Fibroblast of lung (primary cell): ENCODE measurements around the gene YWHAQ.

Source experiments
- EZH2 ChIP-seq: IDR thresholded peaks from 2 replicates; pipeline ENCODE4 v1.5.1; 2012; ENCODE audit warnings: low read length, control low read depth, mild to moderate bottlenecking; ENCODE audit errors: missing control alignments
- TF ChIP-seq, protein P1 (sequence below), 2 donors: IDR thresholded peaks in 1 of 2; conservative IDR thresholded peaks in 1 of 2; 1 replicate in 1 of 2; 2 replicates in 1 of 2; pipeline ENCODE4 v1.5.1; 2011 to 2012; ENCODE audit warnings: low read length in 2 of 2, control low read depth in 1 of 2, inconsistent platforms in 1 of 2, low read depth in 1 of 2, mild to moderate bottlenecking in 1 of 2

DNA sequence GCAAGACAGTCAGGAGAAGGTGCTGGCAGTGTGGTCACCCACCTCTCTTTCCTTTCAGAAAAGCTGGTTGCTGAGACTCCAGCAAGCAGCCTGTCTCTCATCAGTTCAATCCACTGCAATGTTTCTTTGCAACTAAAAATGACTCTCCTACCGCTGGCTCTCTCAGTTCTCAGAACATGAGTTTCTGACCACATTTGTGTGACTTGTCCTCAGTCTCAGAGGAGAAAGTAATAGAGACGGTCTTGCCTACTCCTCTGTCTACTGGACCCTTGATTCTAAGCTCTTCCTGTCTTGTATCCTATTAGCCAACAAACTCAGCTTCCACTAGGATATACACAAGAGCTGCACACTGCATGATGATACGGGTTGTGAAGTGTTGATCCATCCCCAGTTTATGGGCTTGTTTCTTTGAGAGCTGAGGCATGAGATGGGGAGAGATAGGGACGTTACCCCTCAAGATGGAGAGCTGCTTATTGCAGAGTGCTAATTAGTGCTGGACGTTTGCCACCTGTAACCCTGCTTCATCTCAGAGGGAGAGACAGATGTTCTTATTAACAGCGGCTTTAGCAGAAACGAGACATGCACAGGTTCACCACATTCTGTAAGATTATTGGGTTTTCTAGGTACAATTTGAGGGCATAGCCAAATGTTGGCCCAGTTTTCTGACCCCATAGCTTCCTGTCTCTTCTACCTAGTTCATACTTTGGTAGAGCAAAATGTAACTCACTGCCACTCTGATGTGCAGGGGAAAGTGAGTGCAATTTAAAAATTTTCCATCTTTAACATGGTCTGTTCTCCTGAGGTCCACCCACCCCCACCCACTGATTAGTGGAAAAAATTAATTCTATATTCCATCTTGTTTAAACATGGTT lies 32.4 kb upstream of the YWHAQ start:
- TF ChIP-seq, protein P1, sequence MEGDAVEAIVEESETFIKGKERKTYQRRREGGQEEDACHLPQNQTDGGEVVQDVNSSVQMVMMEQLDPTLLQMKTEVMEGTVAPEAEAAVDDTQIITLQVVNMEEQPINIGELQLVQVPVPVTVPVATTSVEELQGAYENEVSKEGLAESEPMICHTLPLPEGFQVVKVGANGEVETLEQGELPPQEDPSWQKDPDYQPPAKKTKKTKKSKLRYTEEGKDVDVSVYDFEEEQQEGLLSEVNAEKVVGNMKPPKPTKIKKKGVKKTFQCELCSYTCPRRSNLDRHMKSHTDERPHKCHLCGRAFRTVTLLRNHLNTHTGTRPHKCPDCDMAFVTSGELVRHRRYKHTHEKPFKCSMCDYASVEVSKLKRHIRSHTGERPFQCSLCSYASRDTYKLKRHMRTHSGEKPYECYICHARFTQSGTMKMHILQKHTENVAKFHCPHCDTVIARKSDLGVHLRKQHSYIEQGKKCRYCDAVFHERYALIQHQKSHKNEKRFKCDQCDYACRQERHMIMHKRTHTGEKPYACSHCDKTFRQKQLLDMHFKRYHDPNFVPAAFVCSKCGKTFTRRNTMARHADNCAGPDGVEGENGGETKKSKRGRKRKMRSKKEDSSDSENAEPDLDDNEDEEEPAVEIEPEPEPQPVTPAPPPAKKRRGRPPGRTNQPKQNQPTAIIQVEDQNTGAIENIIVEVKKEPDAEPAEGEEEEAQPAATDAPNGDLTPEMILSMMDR (conservative IDR thresholded peaks at IDR 0.05 in 1 of 2, IDR thresholded peaks at IDR 0.05 in 1 of 2; ENCODE audit: low read depth in 1 of 2, low read length in 2 of 2), result no peak
- TF ChIP-seq EZH2, result no peak
